ENCODE data around the gene PRELP.

PRELP gene

GRCh38 chr1:203520315-203520714, 44.7 kb downstream of the PRELP start:
- no peak for TF ChIP-seq CTCF (IDR thresholded peaks at IDR 0.05; ENCODE audit: borderline replicate concordance, control extremely low read depth, extremely low read depth, insufficient read depth, missing control alignments)
- DNase-seq (ENCODE audit: low spot score): no peak
- in situ Hi-C loops (cut with MboI; ENCODE audit: low sequenced_read_pairs, unreplicated experiment): no loop called here

- in situ Hi-C loops (cut with MboI; ENCODE audit: low sequenced_read_pairs, unreplicated experiment): no loop called here
- DNase-seq (ENCODE audit: low spot score): no peak
- TF ChIP-seq CTCF (IDR thresholded peaks at IDR 0.05; ENCODE audit: borderline replicate concordance, control extremely low read depth, extremely low read depth, insufficient read depth, missing control alignments): no peak
Measured at GRCh38 chr1:203521074-203521794, 45.6 kb downstream of the PRELP start.

- in situ Hi-C loops (cut with MboI; ENCODE audit: low sequenced_read_pairs, unreplicated experiment): no loop called here
- no peak for TF ChIP-seq CTCF (IDR thresholded peaks at IDR 0.05; ENCODE audit: borderline replicate concordance, control extremely low read depth, extremely low read depth, insufficient read depth, missing control alignments)
- DNase-seq (ENCODE audit: low spot score): no peak
Measured at GRCh38 chr1:203521812-203522211, 46.2 kb downstream of the PRELP start.

GRCh38 chr1:203522237-203522636, 46.6 kb downstream of the PRELP start:
- DNase-seq (ENCODE audit: low spot score): no peak
- TF ChIP-seq CTCF (IDR thresholded peaks at IDR 0.05; ENCODE audit: borderline replicate concordance, control extremely low read depth, extremely low read depth, insufficient read depth, missing control alignments): no peak
- in situ Hi-C loops (cut with MboI; ENCODE audit: low sequenced_read_pairs, unreplicated experiment): no loop called here

DNA sequence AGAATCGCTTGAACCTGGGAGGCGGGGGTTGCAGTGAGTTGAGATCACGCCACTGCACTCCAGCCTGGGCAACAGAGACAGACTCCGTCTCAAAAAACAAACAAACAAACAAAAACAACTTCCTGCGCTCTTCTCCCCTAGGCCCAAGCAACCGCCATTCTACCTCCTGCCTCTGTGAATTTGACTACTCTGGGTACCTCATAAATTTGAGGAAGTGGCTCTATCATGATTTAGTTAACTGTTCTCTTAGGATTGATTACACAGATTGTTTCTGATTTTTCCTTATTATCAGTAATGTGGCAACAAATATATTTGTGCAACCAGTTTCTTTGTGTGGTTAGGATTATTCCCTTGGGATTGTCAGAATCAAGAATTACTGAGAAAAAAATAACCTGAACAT, 48.1 kb downstream of the PRELP start:
- in situ Hi-C loops (cut with MboI; ENCODE audit: low sequenced_read_pairs, unreplicated experiment): no loop called here
- no peak for DNase-seq (ENCODE audit: low spot score)
- no peak for TF ChIP-seq CTCF (IDR thresholded peaks at IDR 0.05; ENCODE audit: borderline replicate concordance, control extremely low read depth, extremely low read depth, insufficient read depth, missing control alignments)

DNA sequence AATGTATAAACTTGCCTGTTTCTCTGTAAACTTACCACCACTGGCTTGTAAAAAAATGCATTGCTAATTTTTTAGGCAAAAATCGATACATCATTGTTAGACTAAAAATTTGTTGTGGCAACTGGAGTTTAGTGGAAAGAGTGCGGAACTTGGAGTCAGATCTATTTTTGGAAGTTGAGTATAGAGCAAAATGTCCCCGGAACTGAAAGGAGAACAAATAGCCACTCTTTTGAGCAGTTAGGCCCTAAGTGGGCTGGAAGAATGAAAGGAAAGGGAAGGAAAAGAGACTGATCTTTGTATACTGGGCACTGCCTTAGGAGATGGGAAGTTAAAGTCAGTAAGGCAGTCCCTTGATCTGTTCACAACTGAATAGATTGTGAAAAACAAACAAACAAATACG, 48.5 kb downstream of the PRELP start:
- in situ Hi-C loops (cut with MboI; ENCODE audit: low sequenced_read_pairs, unreplicated experiment): no loop called here
- DNase-seq (ENCODE audit: low spot score): no peak
- no peak for TF ChIP-seq CTCF (IDR thresholded peaks at IDR 0.05; ENCODE audit: borderline replicate concordance, control extremely low read depth, extremely low read depth, insufficient read depth, missing control alignments)
